ENCODE results near the gene UFD1. TPM values are rescaled to one million over a fixed set of nuclear protein-coding genes. Genes with fewer than 3 reads are reported as not detected.

The UFD1 gene
- total and polyA plus RNA-seq, 2 of the 4 experiments (the other 2 are of a cell fraction) = 149 to 152 TPM

GRCh38 chr22:19515654-19516377 is 36.8 kb upstream of the UFD1 start:
- CTCF ChIA-PET = no interaction called here

More at GRCh38 chr22:19515654-19516377, 36.8 kb upstream of the UFD1 start:
- no peak overlapping the region for H2BK15ac ChIP-seq (ENCODE audit: low read depth, low read length)
- H3K9me3 ChIP-seq (ENCODE audit: control insufficient read depth, insufficient read depth, low read length) = no peaks in the 10 kb centered on the region; the same call in 1 of the 2 replicates
- H2BK20ac ChIP-seq (ENCODE audit: low read depth, low read length) = no peak overlapping the region
- H3K56ac ChIP-seq (ENCODE audit: extremely low read depth, insufficient read depth, low read length) = no peak overlapping the region
- in situ Hi-C loops (cut with MboI; ENCODE audit: low sequenced_read_pairs) = no loop called here
- no peak for ATAC-seq (ENCODE audit: low read depth)
- intact Hi-C loops (cut with micrococcal nuclease) = no loop called here
- no peak overlapping the region for H3K18ac ChIP-seq (ENCODE audit: low read depth, low read length)
- H4K91ac ChIP-seq (ENCODE audit: insufficient read depth, low read depth, low read length) = no peak overlapping the region
- TF ChIP-seq RCOR1 (IDR thresholded peaks at IDR 0.05; ENCODE audit: insufficient replicate concordance, low read length) = no peak
- no peak overlapping the region for H4K8ac ChIP-seq (ENCODE audit: low read depth in 2 of 2, low read length in 2 of 2)
- no peaks in the 10 kb centered on the region for H3K79me1 ChIP-seq (ENCODE audit: low read depth in 1 of 2, low read length in 2 of 2)
- no peaks in the 10 kb centered on the region; the same call in 1 of the 2 replicates for H4K20me1 ChIP-seq (ENCODE audit: insufficient read depth, low read length)
- H3K4ac ChIP-seq (ENCODE audit: low read depth, low read length) = no peak overlapping the region
- no peak overlapping the region for H3K4me3 ChIP-seq (ENCODE audit: insufficient read depth, low read depth, low read length)
- H3K27me3 ChIP-seq (ENCODE audit: control insufficient read depth, insufficient read depth, low read length) = no peaks in the 10 kb centered on the region
- dilution Hi-C loops (cut with HindIII; ENCODE audit: low sequenced_read_pairs, unreplicated experiment) = no loop called here
- H3K4me1 ChIP-seq (ENCODE audit: control insufficient read depth, insufficient read depth, low read length) = no peaks in the 10 kb centered on the region
- no peak overlapping the region for H2BK120ac ChIP-seq (ENCODE audit: low read depth, low read length)
- H3K9me1 ChIP-seq (ENCODE audit: insufficient read depth, low read length) = no peaks in the 10 kb centered on the region
- H4K5ac ChIP-seq (ENCODE audit: low read depth, low read length) = no peak overlapping the region
- no peak overlapping the region for H2AFZ ChIP-seq (replicated peaks; ENCODE audit: low read length, poor library complexity)
- H3K4me2 ChIP-seq (ENCODE audit: low read depth, low read length) = no peak overlapping the region
- no TSS peak for BruUV-seq (replicated peaks)
- no peak overlapping the region for H3K27ac ChIP-seq (ENCODE audit: insufficient read depth, low read length)
- no peak overlapping the region for H3K14ac ChIP-seq (replicated peaks; ENCODE audit: low read depth, low read length)
- no peak overlapping the region for H2AK5ac ChIP-seq (ENCODE audit: low read depth, low read length)
- POLR2A ChIA-PET (ENCODE audit: unreplicated experiment) = no interaction called here
- WGBS, 2 experiments (ENCODE audit: extremely low coverage in 2 of 2, insufficient read length in 1 of 2) = 96% methylated on average over 8 of the region's 12 CpGs; no CpG with 5 or more reads in 1 of the 2 experiments
- H3K36me3 ChIP-seq (ENCODE audit: control insufficient read depth, insufficient read depth, low read length) = no peaks in the 10 kb centered on the region
- H2BK5ac ChIP-seq (ENCODE audit: low read depth, low read length, poor library complexity, severe bottlenecking) = no peak overlapping the region
- DNase-seq = no peak
- no peak overlapping the region for H2AK9ac ChIP-seq (replicated peaks; ENCODE audit: low read depth, low read length, poor library complexity)
- H3K23ac ChIP-seq (ENCODE audit: low read depth, low read length) = no peak overlapping the region
- no peak overlapping the region for H3K9ac ChIP-seq (ENCODE audit: low read depth, low read length)
